Kasumi-1 (cell line): ENCODE data around the gene AIG1.
"Not testable (repeated sequence)": the region's sequence is repeated elsewhere in the genome, so short reads cannot be mapped to it uniquely, and the experiment has no call there.

ENCODE experiments used
- DNase-seq, 2 experiments: peaks; one replicate each; lab custom pipeline; 2025; lab: John Stamatoyannopoulos, UW

AIG1 gene

DNA sequence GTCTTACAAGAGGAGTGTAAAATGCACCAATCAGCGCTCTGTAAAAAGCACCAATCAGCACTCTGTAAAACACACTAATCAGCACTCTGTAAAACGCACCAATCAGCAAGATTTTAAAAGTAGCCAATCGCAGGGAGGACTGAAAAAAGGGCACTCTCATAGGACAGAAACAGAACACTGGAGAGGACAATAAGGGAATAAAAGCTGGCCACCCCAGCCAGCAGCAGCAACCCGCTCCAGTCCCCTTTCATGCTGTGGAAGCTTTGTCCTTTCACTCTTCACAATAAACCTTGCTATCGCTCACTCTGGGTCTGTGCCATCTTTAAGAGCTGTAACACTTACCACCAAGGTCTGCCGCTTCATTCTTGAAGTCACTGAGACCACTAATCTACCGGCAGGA is 1.7 kb upstream of the AIG1 start:
- no peak for DNase-seq

DNA sequence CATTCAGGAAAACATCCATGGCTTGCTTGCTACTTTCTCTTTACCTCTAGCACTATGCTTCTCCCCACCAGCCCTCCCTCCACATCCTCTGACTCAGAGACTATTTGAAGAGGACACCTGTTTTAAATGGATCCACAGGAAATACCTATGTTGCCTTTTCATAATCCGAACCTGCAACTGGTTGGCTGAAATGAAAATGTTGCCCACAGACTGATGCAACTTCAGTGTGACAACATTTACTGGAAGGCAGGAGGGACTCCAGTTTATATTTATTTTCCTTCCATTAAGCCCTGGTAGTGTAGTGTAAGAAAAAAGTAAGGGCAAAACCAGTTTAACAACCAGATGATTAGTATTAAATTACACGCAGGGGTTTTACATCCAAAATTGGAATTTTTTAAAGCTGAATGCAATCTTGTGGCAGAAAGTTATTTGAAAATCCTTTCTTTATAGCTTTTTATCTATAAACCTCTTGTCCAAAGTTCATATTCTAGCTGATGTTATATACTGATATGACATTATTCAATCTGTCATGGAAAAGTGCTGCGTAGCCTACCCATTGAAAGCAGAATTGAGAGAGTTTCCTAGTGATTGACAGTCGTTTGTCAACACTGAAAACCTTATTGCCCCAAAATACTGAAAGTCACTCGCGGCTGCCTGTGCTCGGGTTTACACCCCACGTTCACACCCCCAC is 881 bp upstream of the AIG1 start:
- no peak for DNase-seq

DNA sequence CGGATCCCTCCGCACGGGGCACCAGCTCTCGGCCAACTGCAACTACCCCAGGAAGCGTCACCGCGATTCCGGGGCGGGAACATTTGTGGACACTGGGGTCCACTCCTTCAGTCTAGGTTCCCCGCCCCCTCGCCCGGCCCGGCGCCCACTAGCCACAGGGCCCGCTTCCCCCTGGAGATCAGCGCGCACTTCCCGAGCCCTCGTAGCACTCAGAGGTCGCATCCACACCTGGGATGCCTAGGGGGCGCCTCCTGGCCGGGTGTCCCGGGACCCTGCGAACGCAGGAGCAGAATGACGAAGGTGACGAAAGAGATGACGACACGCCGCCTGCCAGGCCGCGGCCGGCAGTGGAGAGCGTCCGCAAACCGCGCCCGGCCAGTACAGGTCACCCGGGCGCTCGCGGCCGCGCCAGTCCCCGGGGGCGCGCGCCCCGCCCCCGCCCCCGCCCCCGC is 309 bp upstream of the AIG1 start:
- DNase-seq: peak; percentile 42 to 49

- no peak for DNase-seq
These were observed 1.1 kb downstream of the AIG1 start for GRCh38 chr6:143061597-143062385.

- DNase-seq: no peak
These were observed 1.9 kb downstream of the AIG1 start for GRCh38 chr6:143062551-143062950.

DNA sequence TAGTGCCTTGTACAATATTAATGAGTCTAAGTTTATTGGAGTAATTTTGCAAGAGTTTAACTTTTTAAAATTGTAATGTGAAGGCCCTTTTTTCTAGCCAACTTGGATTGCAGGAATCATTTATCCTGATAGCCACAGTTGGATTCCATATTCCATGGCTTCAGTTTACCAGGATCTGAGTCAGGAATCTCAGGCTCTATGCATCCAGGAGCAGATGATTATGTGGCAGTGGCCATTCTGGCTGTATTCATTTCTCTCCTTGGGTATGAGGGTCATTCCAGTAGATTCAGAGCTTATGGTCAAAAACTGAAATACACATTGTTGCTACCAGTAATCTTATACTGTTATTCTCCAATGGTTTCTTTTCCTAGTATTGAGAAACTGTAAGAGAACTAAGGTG is 2.9 kb downstream of the AIG1 start:
- no peak for DNase-seq

GRCh38 chr6:143064271-143064670 is 3.6 kb downstream of the AIG1 start:
- no peak for DNase-seq

DNA sequence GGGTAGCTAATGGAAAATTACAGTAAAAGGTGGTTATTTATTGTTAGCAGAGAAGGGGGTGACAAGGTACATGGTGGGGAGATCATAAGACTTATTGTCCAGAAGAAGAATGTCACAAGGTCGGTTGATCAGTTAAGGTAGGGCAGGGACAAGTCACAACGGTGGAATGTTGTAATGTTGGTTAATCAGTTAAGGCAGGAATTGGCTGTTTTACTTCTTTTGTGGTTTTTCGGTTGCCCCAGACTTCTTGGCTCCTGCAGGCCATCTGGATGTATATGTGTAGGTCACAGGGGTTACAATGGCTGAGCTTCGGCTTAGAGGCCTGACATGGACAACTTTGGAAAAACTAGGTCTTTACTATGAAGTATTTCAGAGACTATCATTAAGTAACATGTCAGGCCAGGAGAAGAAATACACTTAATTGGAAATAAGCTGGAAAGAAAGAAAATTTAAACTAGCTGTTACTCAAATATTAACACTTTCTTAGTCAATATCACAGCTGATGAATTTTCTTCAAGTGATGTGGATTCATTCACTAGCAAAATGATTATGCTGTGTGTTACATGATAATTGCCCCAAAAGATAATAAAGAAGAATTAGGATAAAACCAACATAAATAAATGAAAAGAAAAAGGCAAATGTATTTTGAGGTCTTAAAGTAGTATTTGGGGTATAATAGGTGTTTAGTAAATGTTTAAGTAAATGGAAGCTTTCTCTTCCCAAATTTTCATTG is 4.4 kb downstream of the AIG1 start:
- no peak for DNase-seq

GRCh38 chr6:143068001-143068400 is 7.3 kb downstream of the AIG1 start:
- DNase-seq: no peak

- DNase-seq: no peak
These were observed 13.4 kb downstream of the AIG1 start for GRCh38 chr6:143074101-143074500.

- no peak for DNase-seq
These were observed 14.1 kb downstream of the AIG1 start for GRCh38 chr6:143074670-143075318.

- no peak for DNase-seq
These were observed 18.0 kb downstream of the AIG1 start for GRCh38 chr6:143078468-143079324.

GRCh38 chr6:143079325-143079640 is 18.6 kb downstream of the AIG1 start:
- no peak for DNase-seq

DNA sequence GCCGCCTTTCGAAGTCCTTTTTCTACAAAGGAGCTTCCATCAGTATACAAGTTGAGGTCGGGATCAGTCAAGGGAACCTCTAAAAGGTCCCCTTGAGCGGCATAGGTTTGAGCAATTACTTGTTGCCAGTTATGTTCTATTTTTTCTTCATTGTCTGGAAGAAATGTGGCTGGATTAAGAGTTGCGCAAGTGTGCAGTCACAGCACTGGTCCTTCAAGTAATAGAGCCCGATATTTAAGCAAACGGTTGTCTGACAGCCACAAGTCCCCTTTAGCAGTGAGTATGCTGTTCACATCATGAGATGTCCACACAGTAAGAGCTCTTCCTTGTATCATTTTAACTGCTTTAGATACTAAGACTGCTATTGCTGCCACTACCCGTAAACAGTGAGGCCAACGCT is 21.6 kb downstream of the AIG1 start:
- DNase-seq: not testable (repeated sequence)

DNA sequence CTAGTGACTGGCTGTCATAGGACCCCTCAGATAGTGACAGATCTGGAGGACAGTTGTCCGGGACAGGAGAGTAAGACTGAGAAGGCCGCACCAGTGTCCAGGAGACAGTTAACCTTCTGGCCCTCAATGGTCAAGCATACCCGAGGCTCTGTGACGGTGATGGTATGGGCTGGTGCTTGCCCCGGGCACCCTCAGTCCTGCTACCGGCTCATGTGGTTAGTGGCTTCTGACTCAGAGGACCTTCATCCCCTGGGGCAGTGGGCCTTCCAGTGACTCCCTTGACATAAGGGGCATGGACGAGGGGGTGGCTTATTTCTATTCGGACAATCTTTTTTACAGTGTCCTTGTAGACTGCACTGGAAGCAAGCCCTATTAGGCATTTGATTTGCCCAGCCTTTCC is 23.3 kb downstream of the AIG1 start:
- DNase-seq: not testable (repeated sequence)

DNA sequence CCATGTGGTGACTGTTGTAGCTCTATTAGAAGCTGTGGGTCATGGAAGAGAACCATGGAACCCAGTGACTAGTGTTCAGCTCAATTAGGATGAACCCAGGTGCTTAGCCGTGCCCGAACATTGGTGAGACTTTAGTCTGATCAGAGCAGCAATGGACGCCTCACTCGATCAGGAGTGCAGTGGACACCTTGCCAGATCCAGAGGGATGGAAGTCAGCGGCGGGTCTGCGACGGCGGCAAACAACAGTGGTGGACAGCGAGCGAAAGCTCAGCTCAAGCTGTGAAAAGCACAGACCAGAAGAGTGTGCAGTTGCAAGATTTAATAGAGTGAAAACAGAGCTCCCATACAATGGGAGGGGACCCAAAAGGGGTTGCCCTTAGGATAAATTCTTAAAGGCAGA is 26.6 kb downstream of the AIG1 start:
- DNase-seq: not testable (repeated sequence)

- DNase-seq: no peak
These were observed 27.2 kb downstream of the AIG1 start for GRCh38 chr6:143087856-143088255.

DNA sequence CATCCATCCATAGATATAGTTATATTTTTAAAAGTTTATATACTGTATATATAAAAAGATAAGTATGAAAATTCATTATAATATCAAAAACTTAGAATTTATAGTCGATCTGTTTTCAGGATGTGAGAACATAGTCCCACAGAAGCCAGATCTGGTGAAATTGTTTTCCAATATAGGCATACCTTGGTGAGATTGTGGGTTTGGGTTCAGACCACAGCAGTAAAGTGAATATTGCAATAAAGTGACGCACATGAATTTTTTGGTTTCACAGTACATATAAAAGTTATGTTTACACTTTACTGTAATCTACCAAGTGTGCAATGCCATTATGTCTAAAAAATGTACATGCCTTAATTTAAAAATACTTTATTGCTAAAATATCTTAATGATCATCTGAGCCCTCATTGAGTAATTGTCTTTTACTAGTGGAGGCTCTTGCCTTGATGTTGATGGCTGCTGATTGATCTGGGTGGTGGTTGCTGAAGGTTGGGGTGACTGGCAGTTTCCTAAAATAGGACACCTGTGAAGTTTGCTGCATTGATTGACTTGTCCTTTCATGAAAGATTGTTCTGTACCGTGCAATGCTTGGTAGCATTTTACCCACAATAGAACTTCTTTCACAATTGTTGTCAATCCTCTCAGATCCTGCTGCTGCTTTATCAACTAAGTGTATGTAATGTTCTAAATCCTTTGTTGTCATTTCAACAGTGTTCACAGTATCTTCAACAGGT is 29.8 kb downstream of the AIG1 start:
- no peak for DNase-seq

DNA sequence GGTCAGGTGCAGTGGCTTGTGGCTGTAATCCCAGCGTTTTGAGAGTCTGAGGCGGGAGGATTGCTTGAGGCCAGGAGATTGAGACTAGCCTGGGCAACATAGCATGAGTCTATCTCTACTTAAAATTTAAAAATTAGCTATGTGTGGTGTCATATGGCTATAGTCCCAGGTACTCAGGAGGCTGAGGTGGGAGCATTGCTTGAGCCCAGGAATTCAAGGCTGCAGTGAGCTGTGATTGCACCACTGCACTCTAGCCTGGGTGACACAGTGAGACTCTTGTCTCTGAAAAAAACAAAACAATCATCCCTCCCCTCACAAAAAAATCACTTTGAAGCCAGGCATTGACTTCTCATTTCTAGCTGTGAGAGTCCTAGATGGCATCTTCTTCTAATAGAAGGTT is 32.1 kb downstream of the AIG1 start:
- DNase-seq: no peak

- DNase-seq: no peak
These were observed 32.6 kb downstream of the AIG1 start for GRCh38 chr6:143093290-143093689.

DNA sequence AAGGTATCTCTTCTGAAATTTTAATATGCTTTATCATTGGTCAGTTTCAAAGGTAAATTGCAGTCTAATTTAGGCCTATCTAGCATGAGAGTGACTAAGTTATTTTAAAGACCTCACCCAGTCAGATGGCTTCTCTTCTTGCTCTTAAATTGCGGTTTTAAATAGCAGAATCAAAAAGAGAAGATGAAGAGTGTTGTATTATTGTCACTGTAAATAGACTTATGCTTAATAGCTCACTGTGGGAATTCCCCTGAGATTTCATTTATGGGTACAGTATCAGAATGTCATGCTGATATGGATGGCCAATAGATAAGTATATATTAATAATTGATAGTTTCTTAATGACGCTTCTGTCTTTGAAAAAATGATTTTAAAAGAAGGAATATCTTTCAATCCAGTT is 35.7 kb downstream of the AIG1 start:
- DNase-seq: no peak
